ENCODE measurements around the gene DPYD.

Gene DPYD

DNA sequence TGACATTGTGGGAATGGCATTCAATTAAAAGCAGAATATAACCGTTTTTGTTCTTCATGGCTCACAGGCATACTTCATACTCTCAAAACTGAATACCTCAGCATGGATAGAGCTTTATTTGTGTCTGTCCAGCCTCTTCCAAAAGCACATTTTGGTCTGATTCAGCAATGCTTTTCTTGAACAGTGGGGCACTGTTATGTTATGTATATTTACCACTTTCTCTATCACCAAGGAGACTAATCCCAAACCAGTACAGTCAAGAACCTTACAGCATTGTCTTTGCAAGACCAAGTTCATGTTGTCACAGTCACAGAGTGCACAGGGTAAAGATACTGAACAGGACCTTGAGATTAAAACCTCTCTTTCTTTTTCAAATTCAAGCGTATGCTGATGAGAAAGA is 616.5 kb downstream of the DPYD start:
- Histone ChIP-seq H3K4me2 (ENCODE audit: low read length) (no peak overlapping the region), H3K9me2 (ENCODE audit: low read depth, low read length) (no peaks in the 10 kb centered on the region), H3K79me2 (ENCODE audit: insufficient read depth, low read length) (no peaks in the 10 kb centered on the region), H3K27me3 (ENCODE audit: insufficient read depth, low read length) (no peaks in the 10 kb centered on the region), H4K20me1 (ENCODE audit: insufficient read depth, low read length) (no peaks in the 10 kb centered on the region), H3K4me3 (ENCODE audit: low read depth, low read length, poor library complexity, severe bottlenecking) (no peak overlapping the region), H3F3A (ENCODE audit: insufficient read depth, low read length) (no peaks in the 10 kb centered on the region), H2AFZ (ENCODE audit: low read length) (no peak overlapping the region), H3K9me3 (ENCODE audit: low read length) (no peaks in the 10 kb centered on the region), H3K4me1 (ENCODE audit: insufficient read depth, low read length, severe bottlenecking) (no peaks in the 10 kb centered on the region), H3K27ac (ENCODE audit: low read depth, low read length, poor library complexity, severe bottlenecking) (no peak overlapping the region), H3K9ac (ENCODE audit: low read length) (no peak overlapping the region), H3K36me3 (ENCODE audit: insufficient read depth, low read length) (no peaks in the 10 kb centered on the region)
- TF ChIP-seq, protein P1, sequence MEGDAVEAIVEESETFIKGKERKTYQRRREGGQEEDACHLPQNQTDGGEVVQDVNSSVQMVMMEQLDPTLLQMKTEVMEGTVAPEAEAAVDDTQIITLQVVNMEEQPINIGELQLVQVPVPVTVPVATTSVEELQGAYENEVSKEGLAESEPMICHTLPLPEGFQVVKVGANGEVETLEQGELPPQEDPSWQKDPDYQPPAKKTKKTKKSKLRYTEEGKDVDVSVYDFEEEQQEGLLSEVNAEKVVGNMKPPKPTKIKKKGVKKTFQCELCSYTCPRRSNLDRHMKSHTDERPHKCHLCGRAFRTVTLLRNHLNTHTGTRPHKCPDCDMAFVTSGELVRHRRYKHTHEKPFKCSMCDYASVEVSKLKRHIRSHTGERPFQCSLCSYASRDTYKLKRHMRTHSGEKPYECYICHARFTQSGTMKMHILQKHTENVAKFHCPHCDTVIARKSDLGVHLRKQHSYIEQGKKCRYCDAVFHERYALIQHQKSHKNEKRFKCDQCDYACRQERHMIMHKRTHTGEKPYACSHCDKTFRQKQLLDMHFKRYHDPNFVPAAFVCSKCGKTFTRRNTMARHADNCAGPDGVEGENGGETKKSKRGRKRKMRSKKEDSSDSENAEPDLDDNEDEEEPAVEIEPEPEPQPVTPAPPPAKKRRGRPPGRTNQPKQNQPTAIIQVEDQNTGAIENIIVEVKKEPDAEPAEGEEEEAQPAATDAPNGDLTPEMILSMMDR (IDR thresholded peaks at IDR 0.05; ENCODE audit: low read length), result no peak
- no peak for TF ChIP-seq EZH2 (IDR thresholded peaks at IDR 0.05; ENCODE audit: borderline replicate concordance, low read length)

GRCh38 chr1:97298966-97299365 is 621.9 kb downstream of the DPYD start:
- no peaks in the 10 kb centered on the region for H3K79me2 ChIP-seq (ENCODE audit: insufficient read depth, low read length)
- no peak overlapping the region for H3K4me3 ChIP-seq (ENCODE audit: low read depth, low read length, poor library complexity, severe bottlenecking)
- H2AFZ ChIP-seq (ENCODE audit: low read length), result no peak overlapping the region
- TF ChIP-seq, protein P1 (IDR thresholded peaks at IDR 0.05; ENCODE audit: low read length), result no peak
- TF ChIP-seq EZH2 (IDR thresholded peaks at IDR 0.05; ENCODE audit: borderline replicate concordance, low read length), result no peak
- H3F3A ChIP-seq (ENCODE audit: insufficient read depth, low read length), result no peaks in the 10 kb centered on the region; the same call in 1 of the 2 replicates
- H3K36me3 ChIP-seq (ENCODE audit: insufficient read depth, low read length), result no peaks in the 10 kb centered on the region
- H3K9ac ChIP-seq (ENCODE audit: low read length), result no peak overlapping the region
- H4K20me1 ChIP-seq (ENCODE audit: insufficient read depth, low read length), result no peaks in the 10 kb centered on the region
- H3K27me3 ChIP-seq (ENCODE audit: insufficient read depth, low read length), result no peaks in the 10 kb centered on the region
- no peaks in the 10 kb centered on the region for H3K9me3 ChIP-seq (ENCODE audit: low read length)
- no peak overlapping the region for H3K27ac ChIP-seq (ENCODE audit: low read depth, low read length, poor library complexity, severe bottlenecking)
- no peak overlapping the region for H3K4me2 ChIP-seq (ENCODE audit: low read length)
- H3K9me2 ChIP-seq (ENCODE audit: low read depth, low read length), result no peaks in the 10 kb centered on the region
- no peaks in the 10 kb centered on the region for H3K4me1 ChIP-seq (ENCODE audit: insufficient read depth, low read length, severe bottlenecking)

DNA sequence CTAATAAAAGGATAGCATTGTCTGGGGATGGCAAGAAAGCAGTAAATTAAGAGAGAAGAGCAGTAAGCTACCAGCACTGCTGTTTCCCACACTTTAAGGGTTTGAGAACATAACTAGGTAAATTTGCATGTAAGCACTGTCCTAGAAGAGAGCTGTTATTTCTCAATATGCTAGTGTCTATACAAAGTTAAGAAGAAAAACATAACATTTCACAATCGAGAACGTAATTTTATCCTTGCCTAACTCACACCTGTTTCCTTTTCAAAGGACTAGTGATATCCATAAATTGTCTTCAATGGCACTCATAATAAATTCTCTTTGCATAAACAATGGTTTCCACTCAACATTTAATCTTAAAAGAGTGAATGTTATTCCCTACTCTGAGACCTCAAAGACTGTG is 623.2 kb downstream of the DPYD start:
- Histone ChIP-seq H3F3A (ENCODE audit: insufficient read depth, low read length) (no peaks in the 10 kb centered on the region; the same call in 1 of the 2 replicates), H4K20me1 (ENCODE audit: insufficient read depth, low read length) (no peaks in the 10 kb centered on the region), H3K36me3 (ENCODE audit: insufficient read depth, low read length) (no peaks in the 10 kb centered on the region), H3K27ac (ENCODE audit: low read depth, low read length, poor library complexity, severe bottlenecking) (no peak overlapping the region), H3K4me1 (ENCODE audit: insufficient read depth, low read length, severe bottlenecking) (no peaks in the 10 kb centered on the region), H3K4me2 (ENCODE audit: low read length) (no peak overlapping the region), H3K79me2 (ENCODE audit: insufficient read depth, low read length) (no peaks in the 10 kb centered on the region), H3K27me3 (ENCODE audit: insufficient read depth, low read length) (no peaks in the 10 kb centered on the region), H2AFZ (ENCODE audit: low read length) (no peak overlapping the region), H3K4me3 (ENCODE audit: low read depth, low read length, poor library complexity, severe bottlenecking) (no peak overlapping the region), H3K9me2 (ENCODE audit: low read depth, low read length) (no peaks in the 10 kb centered on the region), H3K9me3 (ENCODE audit: low read length) (no peaks in the 10 kb centered on the region), H3K9ac (ENCODE audit: low read length) (no peak overlapping the region)
- TF ChIP-seq EZH2 (IDR thresholded peaks at IDR 0.05; ENCODE audit: borderline replicate concordance, low read length), result no peak
- TF ChIP-seq, protein P1 (IDR thresholded peaks at IDR 0.05; ENCODE audit: low read length), result no peak

Data from OCI-LY1 (cell line).